K562 (cell line): Measurements from ENCODE around the gene SPAG9. TPM values are rescaled to one million over a fixed set of nuclear protein-coding genes. Genes with fewer than 3 reads are reported as not detected.

Source experiments
- FOXJ3 ChIP-seq: sonication (generic); formaldehyde crosslinking; IDR thresholded peaks from 2 replicates; pipeline ENCODE4 v1.4.0; 2020; ENCODE audit warnings: mild to moderate bottlenecking, missing genetic modification reagents
- GTF2F1 ChIP-seq: IDR thresholded peaks from 2 replicates; pipeline ENCODE4 v1.6.1; 2011; ENCODE audit warnings: low read depth, low read length, improper control_type of control experiment
- MTF1 ChIP-seq: fragments of 250-450 bp; sonication (Bioruptor Pico); IDR thresholded peaks from 2 replicates; pipeline ENCODE4 v1.9.0; 2021; ENCODE audit warnings: moderate library complexity, mild to moderate bottlenecking, inconsistent platforms, borderline replicate concordance
- SMARCB1 ChIP-seq: IDR thresholded peaks from 2 replicates; pipeline ENCODE4 v1.6.1; 2011; ENCODE audit warnings: improper control_type of control experiment, low read depth; ENCODE audit not compliant: insufficient read length
- ZBTB11 ChIP-seq, 3 experiments: fragments of 200-800 bp in 1 of 3; fragments of 250-450 bp in 1 of 3; fragments of 450-650 bp in 1 of 3; sonication (Bioruptor Pico) in 1 of 3; sonication (Bioruptor generic) in 1 of 3; formaldehyde crosslinking in 1 of 3; IDR thresholded peaks; 2 replicates each; pipeline versions ENCODE4 v1.6.1 to v1.8.0; 2016 to 2022; ENCODE audit warnings: mild to moderate bottlenecking in 2 of 3, missing genetic modification characterization in 2 of 3, missing compliant biosample characterization in 1 of 3, moderate library complexity in 1 of 3
- ZFP1 ChIP-seq: fragments of 450-650 bp; formaldehyde crosslinking; IDR thresholded peaks from 2 replicates; pipeline ENCODE4 v1.4.0; 2020; ENCODE audit warnings: mild to moderate bottlenecking, mixed read lengths
- polyA plus RNA-seq, 8 experiments: library from polyadenylated mRNA; depleted of rRNA in 4 of 8; stranded (reverse) in 5 of 8; unstranded in 3 of 8; fragments of >200 nt; fragmentation: Nextera tagmentation in 2 of 8; fragmentation: Illumina TruSeq in 1 of 8; extraction: Ambion mirVana in 2 of 8; extraction: Trizol in 1 of 8; gene quantifications; 2 replicates each; pipeline versions ENCODE4 v1.2.1 to v1.2.3, GENCODE V29; 2011 to 2014; ENCODE audit warnings: inconsistent platforms in 1 of 8, missing spikeins in 1 of 8
- total RNA-seq, 7 experiments: library from RNA; depleted of rRNA in 6 of 7; stranded (reverse); fragments of >200 nt in 6 of 7; fragmentation: Illumina TruSeq in 2 of 7; extraction: Trizol in 2 of 7; gene quantifications; 2 replicates each; pipeline versions ENCODE4 v1.2.1 to v1.2.3, GENCODE V29; 2011 to 2021; ENCODE audit warnings: low replicate concordance in 1 of 7
- TF ChIP-seq, protein P1 (sequence below): fragments of 450-650 bp; IDR thresholded peaks from 2 replicates; pipeline ENCODE4 v1.6.1; 2016; ENCODE audit warnings: low read depth

The SPAG9 gene
- total and polyA plus RNA-seq, 9 of the 15 experiments (the other 6 are each of a cell fraction or from before 2014, with no cell fraction given): 12.2 to 99.2 (median 58.2) TPM

- TF ChIP-seq, protein P1, sequence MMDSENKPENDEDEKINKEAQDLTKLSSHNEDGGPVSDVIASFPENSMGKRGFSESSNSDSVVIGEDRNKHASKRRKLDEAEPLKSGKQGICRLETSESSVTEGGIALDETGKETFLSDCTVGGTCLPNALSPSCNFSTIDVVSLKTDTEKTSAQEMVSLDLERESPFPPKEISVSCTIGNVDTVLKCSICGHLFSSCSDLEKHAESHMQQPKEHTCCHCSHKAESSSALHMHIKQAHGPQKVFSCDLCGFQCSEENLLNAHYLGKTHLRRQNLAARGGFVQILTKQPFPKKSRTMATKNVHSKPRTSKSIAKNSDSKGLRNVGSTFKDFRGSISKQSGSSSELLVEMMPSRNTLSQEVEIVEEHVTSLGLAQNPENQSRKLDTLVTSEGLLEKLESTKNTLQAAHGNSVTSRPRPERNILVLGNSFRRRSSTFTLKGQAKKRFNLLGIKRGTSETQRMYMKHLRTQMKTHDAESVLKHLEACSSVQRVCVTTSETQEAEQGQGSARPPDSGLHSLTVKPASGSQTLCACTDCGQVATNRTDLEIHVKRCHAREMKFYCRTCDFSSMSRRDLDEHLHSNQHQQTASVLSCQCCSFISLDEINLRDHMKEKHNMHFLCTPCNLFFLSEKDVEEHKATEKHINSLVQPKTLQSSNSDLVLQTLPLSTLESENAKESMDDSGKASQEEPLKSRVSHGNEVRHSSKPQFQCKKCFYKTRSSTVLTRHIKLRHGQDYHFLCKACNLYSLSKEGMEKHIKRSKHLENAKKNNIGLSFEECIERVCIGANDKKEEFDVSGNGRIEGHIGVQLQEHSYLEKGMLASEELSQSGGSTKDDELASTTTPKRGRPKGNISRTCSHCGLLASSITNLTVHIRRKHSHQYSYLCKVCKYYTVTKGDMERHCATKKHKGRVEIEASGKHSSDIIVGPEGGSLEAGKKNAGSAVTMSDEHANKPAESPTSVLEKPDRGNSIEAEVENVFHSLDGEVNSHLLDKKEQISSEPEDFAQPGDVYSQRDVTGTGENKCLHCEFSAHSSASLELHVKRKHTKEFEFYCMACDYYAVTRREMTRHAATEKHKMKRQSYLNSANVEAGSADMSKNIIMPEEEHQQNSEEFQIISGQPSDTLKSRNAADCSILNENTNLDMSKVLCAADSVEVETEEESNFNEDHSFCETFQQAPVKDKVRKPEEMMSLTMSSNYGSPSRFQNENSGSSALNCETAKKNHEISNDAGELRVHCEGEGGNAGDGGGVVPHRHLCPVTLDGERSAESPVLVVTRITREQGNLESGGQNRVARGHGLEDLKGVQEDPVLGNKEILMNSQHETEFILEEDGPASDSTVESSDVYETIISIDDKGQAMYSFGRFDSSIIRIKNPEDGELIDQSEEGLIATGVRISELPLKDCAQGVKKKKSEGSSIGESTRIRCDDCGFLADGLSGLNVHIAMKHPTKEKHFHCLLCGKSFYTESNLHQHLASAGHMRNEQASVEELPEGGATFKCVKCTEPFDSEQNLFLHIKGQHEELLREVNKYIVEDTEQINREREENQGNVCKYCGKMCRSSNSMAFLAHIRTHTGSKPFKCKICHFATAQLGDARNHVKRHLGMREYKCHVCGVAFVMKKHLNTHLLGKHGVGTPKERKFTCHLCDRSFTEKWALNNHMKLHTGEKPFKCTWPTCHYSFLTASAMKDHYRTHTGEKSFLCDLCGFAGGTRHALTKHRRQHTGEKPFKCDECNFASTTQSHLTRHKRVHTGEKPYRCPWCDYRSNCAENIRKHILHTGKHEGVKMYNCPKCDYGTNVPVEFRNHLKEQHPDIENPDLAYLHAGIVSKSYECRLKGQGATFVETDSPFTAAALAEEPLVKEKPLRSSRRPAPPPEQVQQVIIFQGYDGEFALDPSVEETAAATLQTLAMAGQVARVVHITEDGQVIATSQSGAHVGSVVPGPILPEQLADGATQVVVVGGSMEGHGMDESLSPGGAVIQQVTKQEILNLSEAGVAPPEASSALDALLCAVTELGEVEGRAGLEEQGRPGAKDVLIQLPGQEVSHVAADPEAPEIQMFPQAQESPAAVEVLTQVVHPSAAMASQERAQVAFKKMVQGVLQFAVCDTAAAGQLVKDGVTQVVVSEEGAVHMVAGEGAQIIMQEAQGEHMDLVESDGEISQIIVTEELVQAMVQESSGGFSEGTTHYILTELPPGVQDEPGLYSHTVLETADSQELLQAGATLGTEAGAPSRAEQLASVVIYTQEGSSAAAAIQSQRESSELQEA: no peak
- TF ChIP-seq GTF2F1 (no peak), MTF1 (CRISPR knock-in tag) (no peak), SMARCB1 (no peak), ZBTB11 (CRISPR knock-in tag; IDR thresholded peaks at IDR 0.05) (no peak), ZFP1 (CRISPR knock-in tag) (no peak), FOXJ3 (CRISPR knock-in tag) (no peak)
Measured at GRCh38 chr17:51071556-51071955, 49.1 kb downstream of the SPAG9 start (continued).
